SJCRH30 (cell line): ENCODE results near the gene MAGEA12. TPM values are rescaled to one million over a fixed set of nuclear protein-coding genes. Genes with fewer than 3 reads are reported as not detected.
"Not testable (repeated sequence)": the region's sequence is repeated elsewhere in the genome, so short reads cannot be mapped to it uniquely, and the experiment has no call there.

Experiments used
- DNase-seq, 2 experiments: peaks; one replicate each; pipeline ENCODE4 v3.0.0-alpha.2; 2015 to 2020
- H3K27ac ChIP-seq: fragments of 250-450 bp; sonication (Bioruptor Pico); 2 replicates; pipeline ENCODE4 v1.5.1; 2020; ENCODE audit warnings: mild to moderate bottlenecking, moderate library complexity
- H3K27me3 ChIP-seq: fragments of 250-450 bp; sonication (Bioruptor Pico); 2 replicates; pipeline ENCODE4 v1.5.1; 2020; ENCODE audit warnings: mild to moderate bottlenecking, moderate library complexity
- H3K36me3 ChIP-seq: fragments of 250-450 bp; sonication (Bioruptor Pico); 2 replicates; pipeline ENCODE4 v1.5.1; 2020; ENCODE audit warnings: mild to moderate bottlenecking, moderate library complexity
- H3K4me1 ChIP-seq: fragments of 250-450 bp; sonication (Bioruptor Pico); 2 replicates; pipeline ENCODE4 v1.5.1; 2020; ENCODE audit warnings: mild to moderate bottlenecking, moderate library complexity
- H3K4me3 ChIP-seq: fragments of 250-450 bp; sonication (Bioruptor Pico); 2 replicates; pipeline ENCODE4 v1.5.1; 2020; ENCODE audit warnings: mild to moderate bottlenecking, moderate library complexity
- H3K9me3 ChIP-seq: fragments of 250-450 bp; sonication (Bioruptor Pico); replicated peaks from 2 replicates; pipeline ENCODE4 v1.5.1; 2020; ENCODE audit warnings: mild to moderate bottlenecking, moderate library complexity
- total RNA-seq: library from RNA; depleted of rRNA; stranded (reverse); fragments of >200 nt; shearing (Covaris generic); gene quantifications from 2 replicates; pipeline ENCODE4 v1.2.3, GENCODE V29; 2014; rRNA removed

Gene MAGEA12
- total RNA-seq, 1 experiment from 2014 or later, result 1.6 TPM

DNA sequence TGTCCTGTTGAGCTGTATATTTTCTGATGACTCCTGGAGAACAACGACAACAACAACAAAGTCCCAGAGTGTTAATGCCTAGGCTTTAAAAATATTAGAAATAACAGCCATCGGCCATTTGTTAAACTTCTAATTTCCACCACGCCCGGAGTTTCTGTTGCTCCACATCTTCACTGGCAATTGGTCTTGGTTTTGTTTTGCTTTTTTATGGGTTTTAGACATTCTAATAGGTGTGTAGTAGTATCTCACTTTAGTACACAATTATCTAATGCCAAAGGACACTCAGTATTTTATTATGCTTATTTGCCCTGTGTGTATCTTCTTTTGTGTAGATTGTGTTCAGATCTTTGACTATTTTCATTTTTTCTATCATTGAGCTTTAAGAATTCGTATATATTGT is 5.0 kb downstream of the MAGEA12 start:
- DNase-seq, result no peak
- no peak overlapping the region for H3K4me3 ChIP-seq
- no peak overlapping the region for H3K27ac ChIP-seq
- H3K27me3 ChIP-seq, result no peaks in the 10 kb centered on the region
- H3K36me3 ChIP-seq, result no peaks in the 10 kb centered on the region
- H3K4me1 ChIP-seq, result no peaks in the 10 kb centered on the region
- no peaks in the 10 kb centered on the region for H3K9me3 ChIP-seq

DNA sequence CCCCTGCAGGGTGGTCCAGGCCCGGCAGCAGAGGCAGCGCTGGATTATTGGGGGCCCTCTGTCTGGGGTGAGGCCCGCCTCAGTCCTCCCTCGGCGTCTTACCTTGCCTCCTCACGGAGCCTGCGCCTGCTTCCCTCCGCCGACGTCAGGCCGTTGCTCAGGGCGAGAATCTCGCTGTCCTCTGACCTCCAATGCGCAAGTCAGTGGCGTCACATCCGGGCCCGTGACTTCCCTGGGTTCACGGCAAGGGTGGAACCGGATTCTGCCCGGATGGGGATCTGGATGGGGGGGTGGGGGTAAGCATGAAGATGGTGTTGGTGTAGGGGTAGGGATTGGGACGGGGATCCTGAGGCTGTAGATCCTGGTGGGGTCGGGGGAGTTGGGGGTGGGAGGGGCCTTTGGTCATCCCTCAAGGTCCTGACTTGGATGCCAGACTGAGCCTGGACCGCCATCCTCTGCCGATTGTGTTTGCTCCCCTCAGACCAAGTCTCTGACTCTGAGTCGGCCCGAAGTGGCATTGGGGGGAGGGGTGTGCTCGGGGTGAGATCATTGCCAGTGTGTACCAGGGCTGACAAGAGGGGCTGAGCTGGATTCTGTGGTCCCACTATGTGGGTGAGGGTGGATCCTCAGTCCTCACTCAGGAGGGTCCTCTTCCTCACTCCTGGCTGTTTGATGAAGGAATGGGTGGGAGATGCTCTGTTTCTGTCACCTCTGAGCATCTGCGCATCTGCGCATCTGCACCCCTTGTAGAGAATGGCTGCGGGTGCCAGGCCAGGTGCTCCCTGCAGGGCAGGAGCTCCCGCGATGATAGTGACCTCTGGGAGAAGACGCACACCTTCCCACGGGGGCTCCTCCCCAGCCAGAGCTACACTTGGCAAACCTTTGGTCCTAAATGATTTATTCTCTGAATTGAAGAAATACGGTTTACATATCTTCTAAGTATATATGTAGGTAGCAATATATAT is 20.4 kb downstream of the MAGEA12 start, which contains the start of gene MAGEA2:
MAGEA2 (minus strand) TSS at position 157 of the 965 bp plus-strand sequence. CDS start 2,479 bp downstream, outside the sequence.
- not testable (repeated sequence) for H3K4me1 ChIP-seq, H3K9me3 ChIP-seq, H3K27me3 ChIP-seq, DNase-seq, H3K4me3 ChIP-seq, H3K27ac ChIP-seq, H3K36me3 ChIP-seq

DNA sequence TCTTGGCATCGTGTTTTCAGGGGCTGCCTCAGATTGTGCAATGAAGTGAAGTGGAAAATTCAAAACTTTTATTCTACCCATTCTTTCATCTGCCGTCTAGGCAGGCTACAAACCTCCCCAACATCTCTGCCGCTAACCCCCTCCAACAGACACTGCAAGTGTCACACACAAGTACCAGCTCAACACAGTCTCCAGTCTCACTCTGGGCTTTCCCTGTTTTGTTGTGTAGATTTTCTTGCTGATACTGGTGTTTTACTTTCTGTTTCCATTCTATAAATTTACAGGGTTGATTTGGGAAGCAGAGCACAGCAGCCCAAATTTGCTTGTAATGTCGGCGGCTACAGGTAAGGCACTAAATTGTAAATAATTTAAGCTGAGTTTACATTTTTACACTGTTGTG is 21.3 kb downstream of the MAGEA12 start:
- not testable (repeated sequence) for H3K4me3 ChIP-seq, DNase-seq, H3K36me3 ChIP-seq, H3K27me3 ChIP-seq, H3K4me1 ChIP-seq, H3K27ac ChIP-seq, H3K9me3 ChIP-seq

DNA sequence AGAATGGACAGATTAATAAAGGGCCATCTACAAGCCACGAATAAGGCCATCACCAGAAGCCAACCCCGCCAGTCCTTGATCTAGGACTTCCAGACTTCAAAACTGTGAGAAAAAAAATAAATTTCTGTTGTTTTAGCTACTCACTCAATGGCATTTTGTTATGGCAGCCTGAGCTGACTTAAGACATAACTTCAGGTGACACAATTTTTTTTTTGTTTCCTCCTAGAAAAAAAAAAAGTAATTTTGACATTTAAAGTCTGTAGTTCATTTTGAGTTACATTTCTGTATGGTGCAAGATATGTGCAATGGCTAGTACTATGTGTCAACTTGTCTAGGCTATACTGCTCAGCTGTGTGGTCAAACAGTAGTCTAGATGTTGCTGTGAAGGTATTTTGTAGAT is 25.4 kb downstream of the MAGEA12 start, which contains the start of gene CSAG3:
CSAG3 (plus strand) TSS at position 301 of the 400 bp plus-strand sequence.
- H3K36me3 ChIP-seq, H3K27ac ChIP-seq, H3K27me3 ChIP-seq, DNase-seq, H3K9me3 ChIP-seq, H3K4me3 ChIP-seq, H3K4me1 ChIP-seq: not testable (repeated sequence)

DNA sequence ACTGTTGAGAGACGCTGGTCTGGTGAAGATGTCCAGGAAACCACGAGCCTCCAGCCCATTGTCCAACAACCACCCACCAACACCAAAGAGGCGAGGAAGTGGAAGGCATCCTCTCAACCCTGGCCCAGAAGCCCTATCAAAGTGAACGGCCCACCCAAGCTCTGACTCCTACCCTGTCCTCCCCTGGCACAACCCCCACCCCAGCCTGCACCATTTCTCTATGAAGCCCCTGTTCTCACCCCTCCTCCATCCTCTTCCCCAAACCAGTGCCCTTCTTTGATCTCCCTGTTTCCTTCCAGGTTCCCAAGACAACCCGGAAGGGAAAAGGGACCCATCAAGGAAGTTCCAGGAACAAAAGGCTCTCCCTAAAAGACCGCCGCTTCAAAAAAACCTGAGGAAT is 26.0 kb downstream of the MAGEA12 start:
- not testable (repeated sequence) for H3K4me3 ChIP-seq, H3K9me3 ChIP-seq, H3K27ac ChIP-seq, H3K4me1 ChIP-seq, H3K27me3 ChIP-seq, H3K36me3 ChIP-seq, DNase-seq

DNA sequence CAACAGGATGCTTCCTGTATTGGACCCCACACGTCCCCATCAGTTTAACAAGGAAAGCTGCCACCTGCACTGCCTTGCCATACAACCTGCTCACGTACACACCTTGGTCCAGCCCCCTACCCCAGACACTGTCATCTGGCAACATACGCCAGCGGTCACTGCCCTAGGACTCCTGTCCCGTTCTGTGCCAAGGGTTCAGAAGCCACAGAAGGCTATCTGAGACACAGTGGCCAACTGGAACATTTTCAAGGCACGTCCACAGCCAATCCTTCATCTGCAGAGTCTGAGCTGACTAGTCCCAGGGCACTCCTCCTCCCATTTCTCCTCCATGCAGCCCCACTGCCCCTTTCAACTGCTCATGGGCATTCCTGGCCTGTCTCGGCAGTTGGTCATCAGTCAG is 28.0 kb downstream of the MAGEA12 start:
- DNase-seq, H3K4me1 ChIP-seq, H3K27me3 ChIP-seq, H3K9me3 ChIP-seq, H3K27ac ChIP-seq, H3K4me3 ChIP-seq, H3K36me3 ChIP-seq: not testable (repeated sequence)

DNA sequence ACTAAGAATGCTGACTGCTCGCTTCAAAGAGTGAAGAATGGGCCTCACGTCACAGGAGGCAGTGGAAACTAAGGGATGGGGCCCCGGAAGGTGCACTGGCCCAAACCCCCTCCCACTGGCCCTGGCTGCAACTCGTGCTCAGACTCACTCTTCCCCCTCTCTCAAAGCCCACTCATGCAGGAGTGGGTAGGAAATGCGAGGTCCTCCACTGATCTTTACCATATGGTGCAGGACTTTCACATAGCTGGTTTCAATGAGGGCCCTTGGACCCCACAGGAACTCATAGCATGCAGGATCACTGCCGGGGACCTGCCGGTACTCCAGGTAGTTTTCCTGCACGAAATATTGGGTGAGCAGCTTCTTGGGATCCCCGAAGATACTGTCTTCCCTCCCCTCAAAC is 33.0 kb downstream of the MAGEA12 start:
- H3K27ac ChIP-seq, H3K4me3 ChIP-seq, H3K9me3 ChIP-seq, H3K36me3 ChIP-seq, H3K27me3 ChIP-seq, H3K4me1 ChIP-seq, DNase-seq: not testable (repeated sequence)

DNA sequence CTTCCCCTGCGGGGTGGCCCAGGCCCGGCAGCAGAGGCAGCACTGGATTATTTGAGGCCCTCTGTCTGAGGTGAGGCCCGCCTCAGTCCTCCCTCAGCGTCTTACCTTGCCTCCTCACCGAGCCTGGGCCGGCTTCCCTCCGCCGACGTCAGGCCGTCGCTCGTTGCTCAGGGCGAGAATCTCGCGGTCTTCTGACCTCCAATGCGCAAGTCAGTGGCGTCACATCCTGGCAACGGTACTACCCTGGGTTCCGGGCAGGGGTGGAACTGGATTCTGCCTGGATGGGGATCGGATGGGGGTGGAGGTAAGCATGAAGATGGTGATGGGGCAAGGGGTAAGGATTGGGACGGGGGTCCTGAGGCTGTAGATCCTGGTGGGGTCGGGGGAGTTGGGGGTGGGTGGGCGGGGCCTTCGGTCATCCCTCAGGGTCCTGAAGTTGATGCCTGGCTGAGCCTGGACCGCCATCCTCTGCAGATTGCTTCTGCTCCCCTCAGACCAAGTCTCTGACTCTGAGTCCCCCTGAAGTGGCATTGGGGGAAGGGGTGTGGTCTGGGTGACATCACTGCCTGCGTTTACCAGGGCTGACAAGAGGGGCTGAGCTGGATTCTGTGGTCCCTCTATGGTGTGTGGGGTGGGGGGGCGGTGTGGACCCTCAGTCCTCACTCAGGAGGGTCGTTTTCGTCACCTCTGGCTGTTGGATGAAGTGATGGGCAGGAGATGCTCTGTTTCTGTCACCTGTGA is 36.2 kb downstream of the MAGEA12 start, which contains the start of gene MAGEA6:
MAGEA6 (minus strand) TSS at position 141 of the 741 bp plus-strand sequence. CDS start 2,039 bp downstream, outside the sequence.
- H3K4me3 ChIP-seq, H3K4me1 ChIP-seq, H3K36me3 ChIP-seq, H3K27me3 ChIP-seq, H3K9me3 ChIP-seq, H3K27ac ChIP-seq, DNase-seq: not testable (repeated sequence)

DNA sequence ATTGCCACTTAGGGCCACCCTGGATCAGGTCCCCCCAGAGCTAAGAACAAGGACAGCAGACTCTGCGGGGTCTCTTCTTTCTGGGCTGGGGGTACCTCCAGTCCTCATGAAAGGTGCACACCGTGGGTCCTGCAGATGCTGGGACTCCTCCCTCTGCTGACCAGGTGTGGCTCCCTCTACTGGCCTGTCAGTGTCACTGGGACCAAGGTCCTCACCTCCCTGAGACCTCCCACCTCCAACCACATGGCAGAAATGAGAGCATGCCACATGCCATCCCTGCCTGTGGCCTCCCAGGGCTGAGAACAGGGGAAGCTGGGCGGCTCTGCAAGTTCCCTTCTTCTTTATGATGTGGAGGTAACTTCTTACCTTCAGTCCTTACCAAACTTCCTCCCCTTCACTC is 53.5 kb downstream of the MAGEA12 start:
- not testable (repeated sequence) for H3K4me3 ChIP-seq, H3K27ac ChIP-seq, H3K9me3 ChIP-seq, H3K4me1 ChIP-seq, DNase-seq, H3K27me3 ChIP-seq, H3K36me3 ChIP-seq

Other genes starting within 250 kb of the MAGEA12 start
- gene GABRQ, start 95.9 kb upstream of the MAGEA12 start, total RNA-seq, result 0.23 and 0.30 TPM in 2 replicates
- 4.4 and 5.1 TPM in 2 replicates for gene MAGEA3, start 35.0 kb upstream of the MAGEA12 start, total RNA-seq
- not detected in 2 replicates for gene CSAG2, start 24.5 kb upstream of the MAGEA12 start, total RNA-seq
- gene MAGEA2B, start 19.1 kb upstream of the MAGEA12 start, total RNA-seq, result 2.2 and 4.7 TPM in 2 replicates
- gene CSAG1, start within 50 bp of the MAGEA12 start, total RNA-seq, result 0.41 and 0.63 TPM in 2 replicates
- gene MAGEA2, start 20.1 kb downstream of the MAGEA12 start, total RNA-seq, result 0.83 TPM in 1 of 2 replicates, not detected in the other
- not detected in 2 replicates for gene CSAG3, start 25.5 kb downstream of the MAGEA12 start, total RNA-seq
- gene MAGEA6, start 35.9 kb downstream of the MAGEA12 start, total RNA-seq, result 3.0 and 4.0 TPM in 2 replicates
- gene CETN2, start 97.0 kb downstream of the MAGEA12 start, total RNA-seq, result 26.5 and 29.4 TPM in 2 replicates
- 24.7 and 25.2 TPM in 2 replicates for gene NSDHL, start 97.3 kb downstream of the MAGEA12 start, total RNA-seq
- gene ZNF185, start 164.3 kb downstream of the MAGEA12 start, total RNA-seq, result 0.26 and 0.28 TPM in 2 replicates